ENCODE data around the gene TUBA4B.
A peak's percentile ranks its signal among the peaks of the same experiment; 100 is the strongest.
"Not testable (repeated sequence)": the region's sequence is repeated elsewhere in the genome, so short reads cannot be mapped to it uniquely, and the experiment has no call there.

The TUBA4B gene

GRCh38 chr2:219291910-219292490 lies 39.0 kb downstream of the TUBA4B start:
- FAIRE-seq = no peak

- no peak for FAIRE-seq
These were observed 39.6 kb downstream of the TUBA4B start for GRCh38 chr2:219292616-219293015.

GRCh38 chr2:219293736-219294231 lies 40.7 kb downstream of the TUBA4B start:
- no peak for FAIRE-seq

GRCh38 chr2:219294356-219295351 lies 41.6 kb downstream of the TUBA4B start:
- no peak for FAIRE-seq

GRCh38 chr2:219296142-219296541 lies 43.1 kb downstream of the TUBA4B start:
- no peak for FAIRE-seq

GRCh38 chr2:219296631-219297391 lies 43.8 kb downstream of the TUBA4B start:
- FAIRE-seq = no peak

- no peak for FAIRE-seq
These were observed 44.9 kb downstream of the TUBA4B start for GRCh38 chr2:219297766-219298456.

- no peak for FAIRE-seq
These were observed 45.8 kb downstream of the TUBA4B start for GRCh38 chr2:219298759-219299371.

GRCh38 chr2:219299372-219299760 lies 46.3 kb downstream of the TUBA4B start:
- FAIRE-seq = no peak

GRCh38 chr2:219300022-219300421 lies 47.0 kb downstream of the TUBA4B start:
- FAIRE-seq = no peak

- no peak for FAIRE-seq
These were observed 49.4 kb downstream of the TUBA4B start for GRCh38 chr2:219302412-219302968.

- no peak for FAIRE-seq
These were observed 51.2 kb downstream of the TUBA4B start for GRCh38 chr2:219304223-219304622.

- no peak for FAIRE-seq
These were observed 53.0 kb downstream of the TUBA4B start for GRCh38 chr2:219306047-219306446.

- FAIRE-seq = no peak
These were observed 55.4 kb downstream of the TUBA4B start for GRCh38 chr2:219308142-219309101.

GRCh38 chr2:219309278-219309677 lies 56.2 kb downstream of the TUBA4B start, which contains the start of gene PTPRN:
PTPRN (minus strand) TSS chr2:219309401; CDS start chr2:219309332, 69 bp downstream.
- peak; percentile 47 for FAIRE-seq

- FAIRE-seq = not testable (repeated sequence)
These were observed 59.7 kb downstream of the TUBA4B start for GRCh38 chr2:219312683-219313263.

GRCh38 chr2:219314804-219315468 lies 61.9 kb downstream of the TUBA4B start:
- FAIRE-seq = no peak
